ENCODE measurements around the gene RCOR1. TPM values are rescaled to one million over a fixed set of nuclear protein-coding genes. Genes with fewer than 3 reads are reported as not detected.

The RCOR1 gene
- total RNA-seq, 1 donor from 2014 or later = 24.9 TPM

GRCh38 chr14:102771144-102771543 lies 178.7 kb downstream of the RCOR1 start:
- intact Hi-C loops (cut with micrococcal nuclease) = loop anchor here (10.0 kb wide), 4 partner anchors 246 to 614 kb away; partner anchors contain the start of genes EIF5, MARK3 and ZNF839

GRCh38 chr14:102772781-102773570 lies 180.5 kb downstream of the RCOR1 start:
- intact Hi-C loops (cut with micrococcal nuclease) = loop anchor here (10.0 kb wide), 4 partner anchors 248 to 612 kb away; partner anchors contain the start of genes EIF5, MARK3 and ZNF839

- intact Hi-C loops (cut with micrococcal nuclease) = loop anchor here (1.0 to 10.0 kb wide), 10 partner anchors 80 to 610 kb away; partner anchors contain the start of genes CDC42BPB, EIF5, MARK3 and RCOR1
Measured at GRCh38 chr14:102774391-102775153, 182.1 kb downstream of the RCOR1 start.

GRCh38 chr14:102775855-102776760 lies 183.7 kb downstream of the RCOR1 start:
- intact Hi-C loops (cut with micrococcal nuclease) = loop anchor here (1.0 to 10.0 kb wide), 10 partner anchors 82 to 609 kb away; partner anchors contain the start of genes CDC42BPB, EIF5, MARK3 and RCOR1

GRCh38 chr14:102776761-102777710 lies 184.6 kb downstream of the RCOR1 start, which contains the start of gene TRAF3:
TSS of gene TRAF3 (plus strand) at chr14:102777449. CDS start at chr14:102870202, 92,753 bp downstream.
- intact Hi-C loops (cut with micrococcal nuclease) = loop anchor here (5.0 to 10.0 kb wide), 8 partner anchors 105 to 608 kb away; partner anchors contain the start of genes CDC42BPB, EIF5, MARK3 and RCOR1

GRCh38 chr14:102777711-102778337 lies 185.4 kb downstream of the RCOR1 start:
- intact Hi-C loops (cut with micrococcal nuclease) = loop anchor here (1.0 to 10.0 kb wide), 11 partner anchors 17 to 607 kb away; partner anchors contain the start of genes CDC42BPB, EIF5, MARK3 and RCOR1

GRCh38 chr14:102778338-102779083 lies 186.1 kb downstream of the RCOR1 start:
- intact Hi-C loops (cut with micrococcal nuclease) = loop anchor here (1.0 to 10.0 kb wide), 11 partner anchors 16 to 606 kb away; partner anchors contain the start of genes CDC42BPB, EIF5, MARK3 and RCOR1

GRCh38 chr14:102779084-102779462 lies 186.6 kb downstream of the RCOR1 start:
- intact Hi-C loops (cut with micrococcal nuclease) = loop anchor here (2.0 to 10.0 kb wide), 9 partner anchors 16 to 606 kb away; partner anchors contain the start of genes CDC42BPB, EIF5, MARK3 and RCOR1

- intact Hi-C loops (cut with micrococcal nuclease) = loop anchor here (2.0 to 10.0 kb wide), 9 partner anchors 15 to 605 kb away; partner anchors contain the start of genes CDC42BPB, EIF5, MARK3 and RCOR1
Measured at GRCh38 chr14:102779574-102780315, 187.3 kb downstream of the RCOR1 start.

Other genes with a start within 250 kb of the RCOR1 start
- 27.4 and 33.0 TPM in 2 replicates for gene CINP, start 229.8 kb upstream of the RCOR1 start, total RNA-seq
- 13.3 and 14.1 TPM in 2 replicates for gene TECPR2, start 229.7 kb upstream of the RCOR1 start, total RNA-seq
- gene ANKRD9, start 82.9 kb upstream of the RCOR1 start, total RNA-seq = 5.0 and 5.5 TPM in 2 replicates
- gene TRAF3, start 184.8 kb downstream of the RCOR1 start, total RNA-seq = 92.9 and 93.9 TPM in 2 replicates

Data from T-helper 1 cell treated with Interleukin-12 subunit alpha and Interleukin-12 subunit beta and Interleukin-4 antibody, amounts not matched to agents 30 ng/mL and 1 ng/mL, for 36 hours (primary cell).